SK-N-MC (cell line): ENCODE measurements around the gene ATXN1L.

ENCODE experiments used
- EZH2 ChIP-seq: fragments of 200-600 bp; sonication (generic); IDR thresholded peaks from one replicate; pipeline ENCODE4 v1.6.1; 2017; ENCODE audit warnings: antibody characterized with exemption
- FOXP2 ChIP-seq: optimal IDR thresholded peaks from 2 replicates; pipeline ENCODE3; 2011; ENCODE audit warnings: mild to moderate bottlenecking, moderate library complexity; ENCODE audit not compliant: insufficient read depth; ENCODE audit errors: extremely low read length, control extremely low read depth
- POLR2AphosphoS5 ChIP-seq: IDR thresholded peaks from 2 replicates; pipeline ENCODE4 v1.6.1; 2012; ENCODE audit warnings: mild to moderate bottlenecking, low read depth, low read length, borderline replicate concordance

DNA sequence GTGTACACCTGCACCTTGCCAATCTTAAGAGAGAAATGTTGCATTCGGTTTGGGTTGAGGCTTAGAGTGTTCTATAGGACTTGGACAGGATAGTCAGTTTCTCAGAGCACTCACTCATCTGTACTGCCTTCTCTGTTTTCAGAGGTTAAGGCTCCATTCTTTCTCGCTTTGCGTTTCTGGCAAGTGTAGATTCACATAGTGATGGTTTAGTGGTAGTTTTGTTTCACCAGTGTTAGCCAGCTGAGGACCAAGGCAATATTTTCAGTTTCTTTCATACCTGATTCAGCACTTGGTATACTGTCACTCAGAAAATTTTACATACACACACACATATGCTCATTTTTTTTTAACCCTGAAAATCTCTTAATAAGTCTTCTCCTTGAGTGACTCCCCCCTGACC lies 1.3 kb downstream of the ATXN1L start:
- no peak for TF ChIP-seq POLR2AphosphoS5
- TF ChIP-seq EZH2: no peak
- no peak for TF ChIP-seq FOXP2
